Mesodermal cell (in vitro differentiated cells): ENCODE measurements around the gene CRPPA.

Experiments
- H3K27ac ChIP-seq: 2 replicates; pipeline ENCODE4 v1.7.0; 2013; ENCODE audit warnings: mild to moderate bottlenecking, low read depth, low read length, moderate library complexity; ENCODE audit not compliant: severe bottlenecking
- H3K36me3 ChIP-seq: 2 replicates; pipeline ENCODE4 v1.7.1; 2013; ENCODE audit warnings: mild to moderate bottlenecking, low read length, moderate library complexity; ENCODE audit not compliant: control insufficient read depth, insufficient read depth
- H3K4me1 ChIP-seq: one replicate; pipeline ENCODE4 v1.7.1; 2013; ENCODE audit warnings: mild to moderate bottlenecking, low read length; ENCODE audit not compliant: insufficient read depth, control insufficient read depth, poor library complexity, severe bottlenecking
- H3K4me3 ChIP-seq: 2 replicates; pipeline ENCODE4 v1.7.0; 2013; ENCODE audit warnings: low read length, control low read depth, mild to moderate bottlenecking; ENCODE audit not compliant: insufficient read depth, poor library complexity, severe bottlenecking; ENCODE audit errors: extremely low read depth
- H3K9me3 ChIP-seq: 2 replicates; pipeline ENCODE4 v1.7.1; 2013; ENCODE audit warnings: mild to moderate bottlenecking, low read length, moderate library complexity; ENCODE audit not compliant: control insufficient read depth
- WGBS, 2 experiments: methylation state at CpG; one replicate each; pipeline ENCODE4 v1.1.5; 2013; ENCODE audit warnings: missing lambda C conversion rate in 2 of 2; ENCODE audit not compliant: insufficient coverage in 2 of 2; 5-methylcytosine and 5-hydroxymethylcytosine counted together

The CRPPA gene

GRCh38 chr7:16409777-16410176, 11.6 kb downstream of the CRPPA start:
- H3K36me3 ChIP-seq, result no peaks in the 10 kb centered on the region
- H3K4me1 ChIP-seq, result no peaks in the 10 kb centered on the region
- no peak overlapping the region for H3K4me3 ChIP-seq
- no peak overlapping the region for H3K27ac ChIP-seq
- no peaks in the 10 kb centered on the region for H3K9me3 ChIP-seq

- Histone ChIP-seq H3K4me1 (no peaks in the 10 kb centered on the region), H3K27ac (no peak overlapping the region), H3K9me3 (peaks cover 23% of the 10 kb centered on the region), H3K4me3 (no peak overlapping the region), H3K36me3 (peaks cover 6% of the 10 kb centered on the region)
- WGBS, 2 experiments, result no CpG with 5 or more reads among the region's 1 CpG
These were observed 16.7 kb downstream of the CRPPA start for GRCh38 chr7:16404636-16405035.

GRCh38 chr7:16403475-16403874, 17.9 kb downstream of the CRPPA start:
- WGBS, 2 experiments, result 88 to 100% methylated on average over 1 of the region's 1 CpG
- peaks cover 6% of the 10 kb centered on the region for H3K36me3 ChIP-seq
- H3K4me1 ChIP-seq, result no peaks in the 10 kb centered on the region
- H3K9me3 ChIP-seq, result peaks cover 35% of the 10 kb centered on the region
- H3K4me3 ChIP-seq, result no peak overlapping the region
- no peak overlapping the region for H3K27ac ChIP-seq

- 100% methylated on average over 1 of the region's 1 CpG; no CpG with 5 or more reads in 1 of the 2 experiments for WGBS, 2 experiments
- Histone ChIP-seq H3K27ac (no peak overlapping the region), H3K4me1 (no peaks in the 10 kb centered on the region)
These were observed 18.4 kb downstream of the CRPPA start for GRCh38 chr7:16402940-16403339.

GRCh38 chr7:16402091-16402490, 19.2 kb downstream of the CRPPA start:
- no peak overlapping the region for H3K4me3 ChIP-seq
- peaks cover 49% of the 10 kb centered on the region for H3K9me3 ChIP-seq
- no peaks in the 10 kb centered on the region for H3K4me1 ChIP-seq
- H3K27ac ChIP-seq, result no peak overlapping the region
- H3K36me3 ChIP-seq, result peaks cover 6% of the 10 kb centered on the region

More at GRCh38 chr7:16402940-16403339, 18.4 kb downstream of the CRPPA start:
- Histone ChIP-seq H3K36me3 (peaks cover 6% of the 10 kb centered on the region), H3K9me3 (peaks cover 40% of the 10 kb centered on the region), H3K4me3 (no peak overlapping the region)

GRCh38 chr7:16400893-16401275, 20.5 kb downstream of the CRPPA start:
- H3K9me3 ChIP-seq, result peaks cover 60% of the 10 kb centered on the region
- H3K4me3 ChIP-seq, result no peak overlapping the region

GRCh38 chr7:16399916-16400892, 21.1 kb downstream of the CRPPA start:
- H3K36me3 ChIP-seq, result peaks cover 6% of the 10 kb centered on the region
- H3K9me3 ChIP-seq, result peaks cover 60% of the 10 kb centered on the region
- no peak overlapping the region for H3K4me3 ChIP-seq
- H3K4me1 ChIP-seq, result no peaks in the 10 kb centered on the region
- no peak overlapping the region for H3K27ac ChIP-seq
- WGBS, 2 experiments, result 94 to 96% methylated on average over 45 to 46 of the region's 47 CpGs

More at GRCh38 chr7:16400893-16401275, 20.5 kb downstream of the CRPPA start:
- Histone ChIP-seq H3K36me3 (peaks cover 6% of the 10 kb centered on the region), H3K4me1 (no peaks in the 10 kb centered on the region), H3K27ac (no peak overlapping the region)

GRCh38 chr7:16399265-16399831, 22.0 kb downstream of the CRPPA start:
- H3K36me3 ChIP-seq, result peaks cover 6% of the 10 kb centered on the region
- no peaks in the 10 kb centered on the region for H3K4me1 ChIP-seq
- WGBS, 2 experiments, result 92 to 94% methylated on average over 32 of the region's 32 CpGs
- peaks cover 60% of the 10 kb centered on the region for H3K9me3 ChIP-seq
- no peak overlapping the region for H3K27ac ChIP-seq
- H3K4me3 ChIP-seq, result no peak overlapping the region

- H3K4me1 ChIP-seq, result no peaks in the 10 kb centered on the region
- WGBS, 2 experiments, result 94 to 96% methylated on average over 46 of the region's 46 CpGs
- no peak overlapping the region for H3K4me3 ChIP-seq
- peaks cover 60% of the 10 kb centered on the region for H3K9me3 ChIP-seq
- no peak overlapping the region for H3K27ac ChIP-seq
- peaks cover 6% of the 10 kb centered on the region for H3K36me3 ChIP-seq
These were observed 23.0 kb downstream of the CRPPA start for GRCh38 chr7:16398146-16399017.

- Histone ChIP-seq H3K9me3 (peaks cover 54% of the 10 kb centered on the region), H3K27ac (no peak overlapping the region), H3K36me3 (peaks cover 6% of the 10 kb centered on the region), H3K4me3 (no peak overlapping the region), H3K4me1 (no peaks in the 10 kb centered on the region)
- 92 to 94% methylated on average over 33 of the region's 33 CpGs for WGBS, 2 experiments
These were observed 23.7 kb downstream of the CRPPA start for GRCh38 chr7:16397501-16398145.
